Measurements from ENCODE around the gene AP5S1.

Gene AP5S1

GRCh38 chr20:3869839-3870634, 49.7 kb downstream of the AP5S1 start:
- TF ChIP-seq POLR2AphosphoS5 (IDR thresholded peaks at IDR 0.05; ENCODE audit: low read depth, low read length) (no peak), TAF1 (IDR thresholded peaks at IDR 0.05; ENCODE audit: borderline replicate concordance, low read depth, low read length) (no peak), POLR2A (IDR thresholded peaks at IDR 0.05; ENCODE audit: low read depth, low read length) (no peak)
- DNase-seq (ENCODE audit: insufficient read length) (no peak), FAIRE-seq (no peak)

DNA sequence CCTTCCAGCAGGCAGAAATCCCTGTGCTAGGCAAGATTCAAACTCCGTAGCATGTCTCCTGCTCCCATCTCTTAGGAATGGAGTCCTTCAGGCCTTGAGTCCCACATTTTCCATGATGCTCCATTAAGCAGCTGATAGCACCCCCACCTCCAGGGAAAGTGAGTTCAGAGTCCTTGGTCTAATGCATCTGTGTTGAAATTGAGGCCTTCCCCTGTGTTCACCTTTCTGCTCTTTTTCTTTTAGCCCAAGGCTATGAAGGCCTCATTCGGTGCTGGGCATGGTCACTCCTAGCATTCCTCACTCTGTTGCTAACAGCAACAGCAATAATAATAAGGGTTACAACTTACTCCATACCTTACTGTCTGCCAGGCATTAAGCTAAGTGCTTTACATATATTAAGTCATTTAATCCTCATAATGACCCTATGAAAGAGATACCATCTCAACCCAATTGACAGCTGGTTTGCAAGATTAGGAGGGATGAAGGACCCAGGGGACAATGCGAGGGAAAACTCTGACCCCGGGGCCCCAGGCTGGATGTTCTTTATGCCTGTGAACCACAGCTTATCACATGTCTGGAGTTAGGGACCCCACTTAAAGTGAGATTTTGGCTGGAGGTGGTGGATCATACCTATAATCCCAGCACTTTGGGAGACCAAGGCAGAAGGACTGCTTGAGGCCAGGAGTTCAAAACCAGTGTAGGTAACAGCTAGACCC, 51.4 kb downstream of the AP5S1 start:
- no peak for TF ChIP-seq TAF1 (IDR thresholded peaks at IDR 0.05; ENCODE audit: borderline replicate concordance, low read depth, low read length)
- TF ChIP-seq POLR2A (IDR thresholded peaks at IDR 0.05; ENCODE audit: low read depth, low read length): no peak
- TF ChIP-seq POLR2AphosphoS5 (IDR thresholded peaks at IDR 0.05; ENCODE audit: low read depth, low read length): no peak
- DNase-seq (ENCODE audit: insufficient read length): no peak
- no peak for FAIRE-seq

GRCh38 chr20:3873507-3873906, 53.2 kb downstream of the AP5S1 start:
- no peak for DNase-seq (ENCODE audit: insufficient read length)
- TF ChIP-seq POLR2A (IDR thresholded peaks at IDR 0.05; ENCODE audit: low read depth, low read length): no peak
- no peak for TF ChIP-seq POLR2AphosphoS5 (IDR thresholded peaks at IDR 0.05; ENCODE audit: low read depth, low read length)
- FAIRE-seq: no peak

GRCh38 chr20:3874194-3874844, 54.0 kb downstream of the AP5S1 start:
- DNase-seq (ENCODE audit: insufficient read length): no peak
- FAIRE-seq: no peak
- TF ChIP-seq POLR2AphosphoS5 (IDR thresholded peaks at IDR 0.05; ENCODE audit: low read depth, low read length) (no peak), TAF1 (IDR thresholded peaks at IDR 0.05; ENCODE audit: borderline replicate concordance, low read depth, low read length) (no peak), POLR2A (IDR thresholded peaks at IDR 0.05; ENCODE audit: low read depth, low read length) (no peak)

DNA sequence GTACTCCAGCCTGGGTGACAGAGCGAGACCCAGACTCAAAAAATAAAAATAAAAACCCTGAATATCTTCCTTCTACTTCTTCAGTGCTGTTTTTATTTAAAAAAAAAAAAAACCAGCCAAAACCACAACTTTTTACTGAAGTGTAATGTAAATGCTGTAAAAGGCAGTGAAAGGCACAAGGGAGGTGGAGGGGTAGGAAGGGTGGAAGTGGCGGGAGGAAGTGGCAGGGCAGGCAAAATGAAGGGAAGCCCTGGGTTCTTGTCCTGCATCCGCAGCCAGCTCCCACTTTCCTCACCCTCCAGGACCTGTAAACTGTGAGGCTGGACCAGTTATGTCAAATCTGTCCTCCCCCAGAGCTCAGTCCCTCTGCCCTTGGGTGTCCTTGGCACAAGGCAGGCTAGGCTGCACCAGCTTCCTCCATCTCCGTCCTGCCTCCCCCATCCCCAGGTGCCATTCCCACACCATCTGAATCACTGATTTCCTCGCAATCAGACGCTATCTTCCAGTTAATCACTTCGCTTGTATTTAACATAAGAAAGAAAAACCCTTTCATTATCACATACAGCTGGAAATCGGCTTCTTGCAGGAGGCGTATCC, 55.1 kb downstream of the AP5S1 start:
- DNase-seq (ENCODE audit: insufficient read length) (no peak), FAIRE-seq (no peak)
- TF ChIP-seq TAF1 (IDR thresholded peaks at IDR 0.05; ENCODE audit: borderline replicate concordance, low read depth, low read length) (no peak), POLR2A (IDR thresholded peaks at IDR 0.05; ENCODE audit: low read depth, low read length) (no peak), POLR2AphosphoS5 (IDR thresholded peaks at IDR 0.05; ENCODE audit: low read depth, low read length) (no peak)

DNA sequence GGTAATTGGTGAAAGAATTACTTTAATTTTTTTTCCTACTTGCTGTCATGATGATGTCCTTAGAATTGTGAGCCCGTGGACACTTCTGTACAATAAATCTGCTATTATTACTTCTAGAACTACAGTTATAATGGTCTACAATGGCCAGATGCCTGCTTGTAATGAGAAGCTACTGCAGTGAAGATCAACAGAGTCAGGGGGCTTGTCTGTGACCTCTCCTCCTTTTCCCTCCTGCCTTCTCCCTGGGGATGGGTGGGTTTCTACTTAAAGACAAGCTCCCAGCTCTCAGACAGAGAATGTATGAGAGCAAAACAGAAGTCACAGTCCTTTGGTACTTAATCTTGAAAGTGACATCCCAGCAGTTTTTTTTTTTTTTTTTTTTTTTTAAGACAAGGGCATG, 55.7 kb downstream of the AP5S1 start:
- no peak for DNase-seq (ENCODE audit: insufficient read length)
- TF ChIP-seq TAF1 (IDR thresholded peaks at IDR 0.05; ENCODE audit: borderline replicate concordance, low read depth, low read length) (no peak), POLR2AphosphoS5 (IDR thresholded peaks at IDR 0.05; ENCODE audit: low read depth, low read length) (no peak)
- no peak for FAIRE-seq

DNA sequence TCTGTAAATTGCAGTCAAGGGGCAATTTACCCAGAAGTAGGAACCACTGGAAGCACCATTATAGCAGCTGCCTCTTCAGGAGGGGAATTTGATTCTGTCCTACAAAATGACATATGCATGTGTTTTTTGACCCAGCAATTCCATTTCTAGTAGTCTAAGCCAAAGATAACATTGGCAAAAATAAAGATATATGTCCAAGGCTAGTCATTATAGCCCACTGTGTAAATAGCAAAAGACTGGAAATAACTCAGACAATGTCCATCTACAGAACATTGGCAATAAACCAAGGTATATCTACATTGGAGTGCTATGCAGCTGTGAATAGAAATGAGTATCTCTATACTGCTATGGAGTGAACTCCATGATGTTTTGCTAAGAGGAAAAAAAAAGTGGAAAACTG, 56.3 kb downstream of the AP5S1 start:
- FAIRE-seq: no peak
- TF ChIP-seq POLR2A (IDR thresholded peaks at IDR 0.05; ENCODE audit: low read depth, low read length) (no peak), TAF1 (IDR thresholded peaks at IDR 0.05; ENCODE audit: borderline replicate concordance, low read depth, low read length) (no peak), POLR2AphosphoS5 (IDR thresholded peaks at IDR 0.05; ENCODE audit: low read depth, low read length) (no peak)
- no peak for DNase-seq (ENCODE audit: insufficient read length)
